Embryonic facial prominence (tissue), 1 donor: Measurements from ENCODE around the gene MFSD1.
"Not testable (repeated sequence)": the region's sequence is repeated elsewhere in the genome, so short reads cannot be mapped to it uniquely, and the experiment has no call there.

Experiments used
- DNase-seq: peaks from one replicate; pipeline ENCODE4 v3.0.0-alpha.2; 2016; ENCODE audit errors: extremely low spot score

MFSD1 gene

GRCh38 chr3:158775426-158776410 is 26.1 kb upstream of the MFSD1 start:
- no peak for DNase-seq

- DNase-seq: no peak
Observed at GRCh38 chr3:158776531-158776930, 25.3 kb upstream of the MFSD1 start.

GRCh38 chr3:158777161-158777873 is 24.5 kb upstream of the MFSD1 start:
- no peak for DNase-seq

GRCh38 chr3:158780766-158781165 is 21.1 kb upstream of the MFSD1 start:
- DNase-seq: no peak

GRCh38 chr3:158781191-158781590 is 20.7 kb upstream of the MFSD1 start:
- DNase-seq: no peak

GRCh38 chr3:158781849-158782248 is 20.0 kb upstream of the MFSD1 start:
- no peak for DNase-seq

GRCh38 chr3:158782283-158782989 is 19.4 kb upstream of the MFSD1 start:
- DNase-seq: no peak

- no peak for DNase-seq
Observed at GRCh38 chr3:158783051-158783450, 18.8 kb upstream of the MFSD1 start.

- DNase-seq: no peak
Observed at GRCh38 chr3:158785972-158786371, 15.9 kb upstream of the MFSD1 start.

- no peak for DNase-seq
Observed at GRCh38 chr3:158788446-158788845, 13.4 kb upstream of the MFSD1 start.

GRCh38 chr3:158789592-158789991 is 12.3 kb upstream of the MFSD1 start:
- DNase-seq: no peak

- DNase-seq: peak; percentile 68
Observed at GRCh38 chr3:158790901-158791589, 10.8 kb upstream of the MFSD1 start.

- not testable (repeated sequence) for DNase-seq
Observed at GRCh38 chr3:158791590-158791920, 10.3 kb upstream of the MFSD1 start.

GRCh38 chr3:158792709-158793108 is 9.1 kb upstream of the MFSD1 start:
- DNase-seq: no peak

- no peak for DNase-seq
Observed at GRCh38 chr3:158794206-158794605, 7.6 kb upstream of the MFSD1 start.

- no peak for DNase-seq
Observed at GRCh38 chr3:158794936-158795518, 6.8 kb upstream of the MFSD1 start.

GRCh38 chr3:158801201-158801600 is 653 bp upstream of the MFSD1 start:
- no peak for DNase-seq

GRCh38 chr3:158802409-158803268 is 785 bp downstream of the MFSD1 start:
- no peak for DNase-seq

- DNase-seq: no peak
Observed at GRCh38 chr3:158804441-158804840, 2.6 kb downstream of the MFSD1 start.

- no peak for DNase-seq
Observed at GRCh38 chr3:158808697-158809096, 6.8 kb downstream of the MFSD1 start.
